BLaER1 (cell line): ENCODE measurements around the gene C3.
"Not testable (repeated sequence)": the region's sequence is repeated elsewhere in the genome, so short reads cannot be mapped to it uniquely, and the experiment has no call there.

Experiments used
- H3K27ac ChIP-seq: shearing (Covaris generic); formaldehyde crosslinking; 2 replicates; pipeline ENCODE4 v1.8.1; 2022
- H3K27me3 ChIP-seq: shearing (Covaris generic); formaldehyde crosslinking; 2 replicates; pipeline ENCODE4 v1.8.1; 2022
- H3K36me3 ChIP-seq: shearing (Covaris generic); formaldehyde crosslinking; 2 replicates; pipeline ENCODE4 v1.8.1; 2022
- H3K4me1 ChIP-seq: shearing (Covaris generic); formaldehyde crosslinking; 2 replicates; pipeline ENCODE4 v1.8.1; 2022
- H3K4me2 ChIP-seq: shearing (Covaris generic); formaldehyde crosslinking; 2 replicates; pipeline ENCODE4 v1.8.1; 2022
- H3K4me3 ChIP-seq: shearing (Covaris generic); formaldehyde crosslinking; 2 replicates; pipeline ENCODE4 v1.8.1; 2022
- H3K9ac ChIP-seq: shearing (Covaris generic); formaldehyde crosslinking; 2 replicates; pipeline ENCODE4 v1.8.1; 2022
- H3K9me3 ChIP-seq: shearing (Covaris generic); formaldehyde crosslinking; 2 replicates; pipeline ENCODE4 v1.8.1; 2022
- H4K20me1 ChIP-seq: shearing (Covaris generic); formaldehyde crosslinking; 2 replicates; pipeline ENCODE4 v1.8.1; 2022
- Cebpa-rat ChIP-seq: shearing (Covaris generic); IDR thresholded peaks from 2 replicates; pipeline ENCODE4 v1.8.1; 2022

The C3 gene

DNA sequence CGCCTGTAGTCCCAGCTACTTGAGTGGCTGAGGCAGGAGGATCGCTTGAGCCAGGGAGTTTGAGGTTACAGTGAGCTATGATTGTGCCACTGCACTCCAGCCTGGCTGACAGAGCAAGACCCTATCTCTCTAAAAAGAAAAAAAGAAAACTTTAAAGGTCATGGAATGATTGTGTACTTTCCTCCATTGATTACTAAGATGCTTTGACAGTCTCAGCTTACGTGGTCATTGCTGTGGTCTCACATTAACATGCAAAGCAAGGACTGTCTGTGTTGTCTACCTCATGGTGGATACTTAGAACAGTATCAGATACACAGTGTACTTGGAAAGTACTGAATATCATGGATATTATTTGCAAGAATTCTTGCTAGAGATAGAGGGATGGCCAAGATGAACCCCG lies 36.5 kb downstream of the C3 start:
- H3K27ac ChIP-seq: no peak overlapping the region
- no peaks in the 10 kb centered on the region for H4K20me1 ChIP-seq
- H3K9me3 ChIP-seq: 0 out of 2 replicates have a peak, but pooled peaks cover 7% of the 10 kb centered on the region
- no peaks in the 10 kb centered on the region for H3K4me1 ChIP-seq
- no peaks in the 10 kb centered on the region for H3K27me3 ChIP-seq
- H3K36me3 ChIP-seq: no peaks in the 10 kb centered on the region
- H3K4me3 ChIP-seq: no peak overlapping the region
- H3K4me2 ChIP-seq: no peak overlapping the region
- TF ChIP-seq Cebpa-rat: no peak
- no peak overlapping the region for H3K9ac ChIP-seq

- Histone ChIP-seq H3K27ac (no peak overlapping the region), H3K9ac (no peak overlapping the region), H3K4me2 (no peak overlapping the region), H3K4me1 (no peaks in the 10 kb centered on the region), H3K36me3 (no peaks in the 10 kb centered on the region), H4K20me1 (no peaks in the 10 kb centered on the region), H3K27me3 (no peaks in the 10 kb centered on the region), H3K9me3 (no peaks in the 10 kb centered on the region), H3K4me3 (no peak overlapping the region)
- TF ChIP-seq Cebpa-rat: no peak
Measured at GRCh38 chr19:6682607-6683128, 37.8 kb downstream of the C3 start.

GRCh38 chr19:6680141-6680540 lies 40.3 kb downstream of the C3 start:
- no peak overlapping the region for H3K9ac ChIP-seq
- H4K20me1 ChIP-seq: no peaks in the 10 kb centered on the region
- H3K4me3 ChIP-seq: no peak overlapping the region
- no peaks in the 10 kb centered on the region for H3K27me3 ChIP-seq
- no peak overlapping the region for H3K27ac ChIP-seq
- no peaks in the 10 kb centered on the region for H3K9me3 ChIP-seq
- TF ChIP-seq Cebpa-rat: no peak
- H3K36me3 ChIP-seq: no peaks in the 10 kb centered on the region
- peaks cover 6% of the 10 kb centered on the region for H3K4me1 ChIP-seq
- H3K4me2 ChIP-seq: no peak overlapping the region

- Histone ChIP-seq H3K36me3 (no peaks in the 10 kb centered on the region), H3K9me3 (no peaks in the 10 kb centered on the region)
Measured at GRCh38 chr19:6679139-6679538, 41.3 kb downstream of the C3 start.

DNA sequence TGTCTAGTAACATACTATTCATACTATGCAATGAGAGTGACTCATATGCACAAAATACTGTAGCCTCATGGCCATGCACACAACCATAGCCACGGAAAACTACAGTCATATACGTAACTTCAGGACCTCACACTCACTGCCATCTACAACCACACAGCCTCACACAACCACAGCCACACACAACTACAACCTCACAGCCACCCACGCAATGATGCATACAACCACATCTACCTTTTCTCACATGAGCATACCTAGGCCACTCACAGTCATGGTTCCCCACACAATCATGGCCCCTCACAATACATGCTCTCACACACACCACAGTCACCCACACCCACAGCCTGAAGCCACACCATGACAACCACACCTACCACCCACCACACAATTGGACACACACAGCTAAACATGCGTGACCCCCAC lies 41.8 kb downstream of the C3 start:
- Histone ChIP-seq H3K27ac (no peak overlapping the region), H3K4me2 (no peak overlapping the region), H4K20me1 (no peaks in the 10 kb centered on the region), H3K4me1 (peaks cover 19% of the 10 kb centered on the region), H3K9me3 (no peaks in the 10 kb centered on the region), H3K9ac (no peak overlapping the region), H3K27me3 (no peaks in the 10 kb centered on the region), H3K4me3 (no peak overlapping the region), H3K36me3 (no peaks in the 10 kb centered on the region)
- TF ChIP-seq Cebpa-rat: no peak

More at GRCh38 chr19:6679139-6679538, 41.3 kb downstream of the C3 start:
- no peak overlapping the region for H3K4me3 ChIP-seq
- no peak for TF ChIP-seq Cebpa-rat
- H3K27ac ChIP-seq: no peak overlapping the region
- H3K27me3 ChIP-seq: no peaks in the 10 kb centered on the region
- no peak overlapping the region for H3K4me2 ChIP-seq
- H3K4me1 ChIP-seq: peaks cover 16% of the 10 kb centered on the region
- no peak overlapping the region for H3K9ac ChIP-seq
- H4K20me1 ChIP-seq: no peaks in the 10 kb centered on the region

DNA sequence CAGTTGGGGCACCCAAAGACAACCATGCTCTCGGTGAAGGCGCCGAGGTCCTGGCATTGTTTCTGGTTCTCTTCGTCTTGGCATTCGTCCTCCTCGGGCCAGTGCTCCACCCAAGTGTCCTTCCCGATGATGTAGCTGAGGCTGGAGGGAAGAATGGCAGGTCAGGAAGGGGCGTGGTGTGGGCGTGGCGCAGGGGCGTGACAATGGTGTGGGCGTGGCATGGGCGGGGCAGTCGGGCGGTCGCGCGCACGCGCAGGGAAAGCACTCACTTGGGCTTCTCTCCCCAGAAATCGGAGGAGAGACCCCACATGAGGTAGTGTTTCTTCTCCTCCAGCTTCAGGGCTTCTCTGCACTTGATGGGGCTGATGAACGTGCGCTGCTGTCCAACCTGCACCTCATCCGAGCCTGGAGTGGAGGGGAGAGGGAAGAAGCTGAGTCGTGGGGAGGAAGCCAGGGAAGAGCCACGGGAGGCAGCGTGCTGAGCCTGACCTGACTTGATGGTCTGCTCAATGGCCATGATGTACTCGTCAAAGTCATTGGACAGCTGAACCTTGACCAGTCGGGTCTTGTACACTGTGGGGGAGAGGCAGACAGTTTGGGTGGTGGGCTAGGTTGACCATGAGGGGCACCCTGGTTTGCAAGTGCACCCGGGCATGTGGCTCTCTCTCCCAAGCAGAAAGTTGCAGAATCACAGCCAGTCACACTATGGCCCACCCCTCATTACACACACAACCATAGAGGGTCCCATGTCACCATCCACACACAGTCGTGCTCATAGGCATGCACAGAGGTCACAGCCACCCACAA lies 42.4 kb downstream of the C3 start:
- peaks cover 19% of the 10 kb centered on the region for H3K4me1 ChIP-seq
- H3K9ac ChIP-seq: no peak overlapping the region
- no peak overlapping the region for H3K27ac ChIP-seq
- H3K9me3 ChIP-seq: no peaks in the 10 kb centered on the region
- no peaks in the 10 kb centered on the region for H3K36me3 ChIP-seq
- no peak overlapping the region for H3K4me2 ChIP-seq
- no peaks in the 10 kb centered on the region for H3K27me3 ChIP-seq
- H4K20me1 ChIP-seq: no peaks in the 10 kb centered on the region
- no peak for TF ChIP-seq Cebpa-rat
- no peak overlapping the region for H3K4me3 ChIP-seq

- no peaks in the 10 kb centered on the region for H3K36me3 ChIP-seq
- H3K9ac ChIP-seq: no peak overlapping the region
- H3K4me3 ChIP-seq: no peak overlapping the region
- peaks cover 19% of the 10 kb centered on the region for H3K4me1 ChIP-seq
- H3K27ac ChIP-seq: no peak overlapping the region
- no peaks in the 10 kb centered on the region for H4K20me1 ChIP-seq
- TF ChIP-seq Cebpa-rat: no peak
- H3K4me2 ChIP-seq: no peak overlapping the region
- no peaks in the 10 kb centered on the region for H3K9me3 ChIP-seq
- H3K27me3 ChIP-seq: no peaks in the 10 kb centered on the region
Measured at GRCh38 chr19:6677495-6677882, 43.0 kb downstream of the C3 start.

DNA sequence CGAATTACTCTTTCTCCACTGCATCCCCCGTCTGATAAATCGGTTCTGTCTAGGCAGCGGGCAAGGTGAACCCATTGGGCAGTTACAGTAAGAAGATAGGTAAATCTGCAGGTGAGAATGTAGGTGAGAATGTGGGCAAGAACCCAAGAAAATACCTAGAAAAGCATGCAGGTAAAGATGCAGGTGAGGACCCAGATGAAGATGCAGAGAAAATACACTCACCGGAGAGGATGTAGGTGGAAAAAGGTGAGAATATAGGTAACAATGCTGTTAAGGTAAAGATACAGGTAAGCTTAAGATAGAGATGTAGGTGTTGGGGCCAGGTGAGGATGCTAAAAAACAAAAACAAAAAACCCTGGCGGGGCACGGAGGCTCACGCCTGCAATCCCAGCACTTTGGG lies 44.2 kb downstream of the C3 start:
- Histone ChIP-seq H3K4me3 (no peak overlapping the region), H3K36me3 (no peaks in the 10 kb centered on the region), H3K4me1 (peaks cover 19% of the 10 kb centered on the region), H4K20me1 (no peaks in the 10 kb centered on the region), H3K9me3 (no peaks in the 10 kb centered on the region), H3K27ac (no peak overlapping the region), H3K9ac (no peak overlapping the region), H3K4me2 (no peak overlapping the region), H3K27me3 (no peaks in the 10 kb centered on the region)
- no peak for TF ChIP-seq Cebpa-rat

DNA sequence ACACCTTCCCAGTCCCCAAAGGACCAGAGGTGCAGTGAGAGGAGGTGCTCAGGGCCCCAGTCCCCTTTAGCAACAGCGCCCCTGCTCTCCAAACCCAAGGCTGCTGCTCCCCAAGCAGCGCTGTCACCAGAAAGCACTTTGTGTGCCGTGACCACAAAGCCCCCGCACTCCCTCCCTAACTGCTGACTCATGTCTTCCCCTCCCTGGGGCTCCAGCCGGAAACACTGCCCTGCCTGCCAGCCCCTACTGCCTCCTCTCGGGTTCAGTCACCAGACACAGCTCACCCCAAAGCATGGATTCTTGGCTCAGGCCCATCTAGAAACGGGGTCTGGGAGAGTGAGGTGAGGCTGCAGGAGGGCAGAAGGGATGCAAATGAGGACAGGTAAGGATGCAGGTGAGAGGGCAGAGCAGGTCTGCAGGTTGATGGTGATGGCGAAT lies 45.6 kb downstream of the C3 start:
- no peak for TF ChIP-seq Cebpa-rat
- Histone ChIP-seq H3K9me3 (no peaks in the 10 kb centered on the region), H4K20me1 (no peaks in the 10 kb centered on the region), H3K4me1 (peaks cover 32% of the 10 kb centered on the region), H3K4me3 (no peak overlapping the region), H3K36me3 (no peaks in the 10 kb centered on the region), H3K4me2 (peak overlapping the region; percentile 84), H3K27ac (no peak overlapping the region; the same call in 1 of the 2 replicates), H3K9ac (peak overlapping the region; percentile 49; the same call in 1 of the 2 replicates), H3K27me3 (no peaks in the 10 kb centered on the region)

DNA sequence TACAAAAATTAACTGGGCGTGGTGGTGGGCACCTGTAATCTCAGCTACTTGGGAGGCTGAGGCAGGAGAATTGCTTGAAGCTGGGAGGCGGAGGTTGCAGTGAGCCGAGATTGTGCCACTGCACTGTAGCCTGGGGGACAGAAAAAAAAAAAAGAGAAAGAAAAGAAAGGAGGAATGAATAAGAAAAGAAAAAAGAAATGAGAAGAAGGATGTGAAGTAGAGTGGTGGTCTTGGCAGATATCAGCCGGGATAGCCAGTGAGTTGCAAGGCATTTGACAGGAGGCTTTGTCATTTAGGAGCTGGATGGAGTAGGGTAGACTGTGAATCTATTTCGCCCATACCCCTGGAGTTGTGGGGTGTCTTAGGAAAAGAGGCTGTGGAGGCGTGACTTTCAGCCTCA lies 46.0 kb downstream of the C3 start:
- Histone ChIP-seq H3K4me1 (peaks cover 34% of the 10 kb centered on the region), H3K4me2 (peak overlapping the region; percentile 84), H3K9ac (peak overlapping the region; percentile 49; the same call in 1 of the 2 replicates)
- not testable (repeated sequence) for H3K4me3 ChIP-seq, H3K36me3 ChIP-seq, H4K20me1 ChIP-seq, H3K9me3 ChIP-seq, H3K27me3 ChIP-seq, H3K27ac ChIP-seq
